ENCODE data around the gene PLA2G4D.

- no peak for TF ChIP-seq CTCF (IDR thresholded peaks at IDR 0.05)
- no peak for TF ChIP-seq POLR2A (IDR thresholded peaks at IDR 0.05)
These were observed 66.8 kb downstream of the PLA2G4D start for GRCh38 chr15:42027521-42027920.
